ENCODE measurements around the gene ADISSP. TPM values are rescaled to one million over a fixed set of nuclear protein-coding genes. Genes with fewer than 3 reads are reported as not detected.

ADISSP gene
- total and polyA plus RNA-seq, 2 of the 13 experiments (the other 11 are each of a cell fraction or from before 2014, with no cell fraction given) = 38.3 to 90.6 TPM

DNA sequence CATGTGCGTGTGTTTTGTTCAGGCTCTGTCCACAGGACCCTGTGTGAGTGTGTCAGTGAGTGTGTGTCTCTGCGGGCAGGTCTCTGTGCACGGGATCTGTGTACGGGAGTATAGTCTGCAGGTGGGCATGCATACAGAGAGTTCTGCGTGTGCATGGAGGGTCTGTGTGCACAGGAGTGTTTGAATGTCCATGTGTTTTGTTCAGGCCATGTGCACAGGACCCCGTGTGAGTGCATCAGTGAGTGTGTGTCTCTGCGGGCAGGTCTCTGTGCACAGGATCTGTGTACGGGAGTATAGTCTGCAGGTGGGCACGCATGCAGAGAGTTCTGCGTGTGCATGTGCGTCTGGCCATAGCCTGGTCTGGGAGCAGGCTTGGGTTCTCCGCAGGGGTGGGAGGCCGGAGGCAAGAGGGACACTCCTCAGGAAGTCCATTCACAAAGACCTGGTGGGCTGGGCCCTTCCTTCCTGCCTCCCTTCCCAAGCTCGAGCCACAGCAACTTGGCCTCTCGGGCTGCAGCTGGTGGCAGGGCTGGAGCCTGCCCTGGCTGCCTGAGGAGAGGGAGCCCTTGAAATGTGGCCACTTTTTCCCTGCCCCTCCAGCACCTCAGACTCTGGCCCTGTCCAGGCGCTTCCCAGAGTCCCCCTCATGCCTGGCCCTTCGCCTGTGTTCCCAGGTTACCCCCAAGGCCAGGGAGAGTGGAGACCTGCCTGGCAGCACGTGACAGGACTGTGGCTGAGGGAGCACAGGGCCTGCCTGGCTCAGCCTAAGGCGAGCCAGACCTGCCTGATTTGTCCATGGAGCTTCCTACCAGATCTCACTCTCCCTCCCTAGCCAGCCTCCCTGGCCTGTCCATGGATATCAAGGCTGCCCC lies 28.3 kb downstream of the ADISSP start (continued):
- TF ChIP-seq, protein P1, sequence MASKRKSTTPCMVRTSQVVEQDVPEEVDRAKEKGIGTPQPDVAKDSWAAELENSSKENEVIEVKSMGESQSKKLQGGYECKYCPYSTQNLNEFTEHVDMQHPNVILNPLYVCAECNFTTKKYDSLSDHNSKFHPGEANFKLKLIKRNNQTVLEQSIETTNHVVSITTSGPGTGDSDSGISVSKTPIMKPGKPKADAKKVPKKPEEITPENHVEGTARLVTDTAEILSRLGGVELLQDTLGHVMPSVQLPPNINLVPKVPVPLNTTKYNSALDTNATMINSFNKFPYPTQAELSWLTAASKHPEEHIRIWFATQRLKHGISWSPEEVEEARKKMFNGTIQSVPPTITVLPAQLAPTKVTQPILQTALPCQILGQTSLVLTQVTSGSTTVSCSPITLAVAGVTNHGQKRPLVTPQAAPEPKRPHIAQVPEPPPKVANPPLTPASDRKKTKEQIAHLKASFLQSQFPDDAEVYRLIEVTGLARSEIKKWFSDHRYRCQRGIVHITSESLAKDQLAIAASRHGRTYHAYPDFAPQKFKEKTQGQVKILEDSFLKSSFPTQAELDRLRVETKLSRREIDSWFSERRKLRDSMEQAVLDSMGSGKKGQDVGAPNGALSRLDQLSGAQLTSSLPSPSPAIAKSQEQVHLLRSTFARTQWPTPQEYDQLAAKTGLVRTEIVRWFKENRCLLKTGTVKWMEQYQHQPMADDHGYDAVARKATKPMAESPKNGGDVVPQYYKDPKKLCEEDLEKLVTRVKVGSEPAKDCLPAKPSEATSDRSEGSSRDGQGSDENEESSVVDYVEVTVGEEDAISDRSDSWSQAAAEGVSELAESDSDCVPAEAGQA (IDR thresholded peaks at IDR 0.05; ENCODE audit: low read depth) = no peak
- TF ChIP-seq, protein P1 (CRISPR knock-in tag; IDR thresholded peaks at IDR 0.05; ENCODE audit: borderline replicate concordance) = no peak
- no peak for TF ChIP-seq SMYD3 (CRISPR knock-in tag; IDR thresholded peaks at IDR 0.05)
- TF ChIP-seq ZNF274 (CRISPR knock-in tag; IDR thresholded peaks at IDR 0.05) = no peak; the same call in 1 of the 2 replicates
- TF ChIP-seq TCF12 (IDR thresholded peaks at IDR 0.05) = no peak
- no peak; the same call in 1 of the 2 replicates for TF ChIP-seq TCF12 (CRISPR knock-in tag; IDR thresholded peaks at IDR 0.05)
- TF ChIP-seq, protein P2, sequence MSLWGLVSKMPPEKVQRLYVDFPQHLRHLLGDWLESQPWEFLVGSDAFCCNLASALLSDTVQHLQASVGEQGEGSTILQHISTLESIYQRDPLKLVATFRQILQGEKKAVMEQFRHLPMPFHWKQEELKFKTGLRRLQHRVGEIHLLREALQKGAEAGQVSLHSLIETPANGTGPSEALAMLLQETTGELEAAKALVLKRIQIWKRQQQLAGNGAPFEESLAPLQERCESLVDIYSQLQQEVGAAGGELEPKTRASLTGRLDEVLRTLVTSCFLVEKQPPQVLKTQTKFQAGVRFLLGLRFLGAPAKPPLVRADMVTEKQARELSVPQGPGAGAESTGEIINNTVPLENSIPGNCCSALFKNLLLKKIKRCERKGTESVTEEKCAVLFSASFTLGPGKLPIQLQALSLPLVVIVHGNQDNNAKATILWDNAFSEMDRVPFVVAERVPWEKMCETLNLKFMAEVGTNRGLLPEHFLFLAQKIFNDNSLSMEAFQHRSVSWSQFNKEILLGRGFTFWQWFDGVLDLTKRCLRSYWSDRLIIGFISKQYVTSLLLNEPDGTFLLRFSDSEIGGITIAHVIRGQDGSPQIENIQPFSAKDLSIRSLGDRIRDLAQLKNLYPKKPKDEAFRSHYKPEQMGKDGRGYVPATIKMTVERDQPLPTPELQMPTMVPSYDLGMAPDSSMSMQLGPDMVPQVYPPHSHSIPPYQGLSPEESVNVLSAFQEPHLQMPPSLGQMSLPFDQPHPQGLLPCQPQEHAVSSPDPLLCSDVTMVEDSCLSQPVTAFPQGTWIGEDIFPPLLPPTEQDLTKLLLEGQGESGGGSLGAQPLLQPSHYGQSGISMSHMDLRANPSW (CRISPR knock-in tag; IDR thresholded peaks at IDR 0.05; ENCODE audit: borderline replicate concordance) = no peak
- no peak; the same call in 1 of the 2 replicates for TF ChIP-seq ZNF747 (CRISPR knock-in tag; IDR thresholded peaks at IDR 0.05; ENCODE audit: borderline replicate concordance)
- no peak for TF ChIP-seq ZC3H4 (CRISPR knock-in tag; IDR thresholded peaks at IDR 0.05; ENCODE audit: borderline replicate concordance)
- TF ChIP-seq, protein P3, sequence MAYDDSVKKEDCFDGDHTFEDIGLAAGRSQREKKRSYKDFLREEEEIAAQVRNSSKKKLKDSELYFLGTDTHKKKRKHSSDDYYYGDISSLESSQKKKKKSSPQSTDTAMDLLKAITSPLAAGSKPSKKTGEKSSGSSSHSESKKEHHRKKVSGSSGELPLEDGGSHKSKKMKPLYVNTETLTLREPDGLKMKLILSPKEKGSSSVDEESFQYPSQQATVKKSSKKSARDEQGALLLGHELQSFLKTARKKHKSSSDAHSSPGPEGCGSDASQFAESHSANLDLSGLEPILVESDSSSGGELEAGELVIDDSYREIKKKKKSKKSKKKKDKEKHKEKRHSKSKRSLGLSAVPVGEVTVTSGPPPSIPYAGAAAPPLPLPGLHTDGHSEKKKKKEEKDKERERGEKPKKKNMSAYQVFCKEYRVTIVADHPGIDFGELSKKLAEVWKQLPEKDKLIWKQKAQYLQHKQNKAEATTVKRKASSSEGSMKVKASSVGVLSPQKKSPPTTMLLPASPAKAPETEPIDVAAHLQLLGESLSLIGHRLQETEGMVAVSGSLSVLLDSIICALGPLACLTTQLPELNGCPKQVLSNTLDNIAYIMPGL (CRISPR knock-in tag; IDR thresholded peaks at IDR 0.05; ENCODE audit: borderline replicate concordance in 1 of 2, low read depth in 1 of 2) = peak in 1 of 2 experiments; percentile 43; a peak in 1 of 4 replicates
- TF ChIP-seq ZNF713 (CRISPR knock-in tag; IDR thresholded peaks at IDR 0.05) = no peak
- no peak for TF ChIP-seq ATRX (CRISPR knock-in tag; IDR thresholded peaks at IDR 0.05; ENCODE audit: borderline replicate concordance)
- TF ChIP-seq, protein P4, sequence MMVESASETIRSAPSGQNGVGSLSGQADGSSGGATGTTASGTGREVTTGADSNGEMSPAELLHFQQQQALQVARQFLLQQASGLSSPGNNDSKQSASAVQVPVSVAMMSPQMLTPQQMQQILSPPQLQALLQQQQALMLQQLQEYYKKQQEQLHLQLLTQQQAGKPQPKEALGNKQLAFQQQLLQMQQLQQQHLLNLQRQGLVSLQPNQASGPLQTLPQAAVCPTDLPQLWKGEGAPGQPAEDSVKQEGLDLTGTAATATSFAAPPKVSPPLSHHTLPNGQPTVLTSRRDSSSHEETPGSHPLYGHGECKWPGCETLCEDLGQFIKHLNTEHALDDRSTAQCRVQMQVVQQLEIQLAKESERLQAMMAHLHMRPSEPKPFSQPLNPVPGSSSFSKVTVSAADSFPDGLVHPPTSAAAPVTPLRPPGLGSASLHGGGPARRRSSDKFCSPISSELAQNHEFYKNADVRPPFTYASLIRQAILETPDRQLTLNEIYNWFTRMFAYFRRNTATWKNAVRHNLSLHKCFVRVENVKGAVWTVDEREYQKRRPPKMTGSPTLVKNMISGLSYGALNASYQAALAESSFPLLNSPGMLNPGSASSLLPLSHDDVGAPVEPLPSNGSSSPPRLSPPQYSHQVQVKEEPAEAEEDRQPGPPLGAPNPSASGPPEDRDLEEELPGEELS (CRISPR knock-in tag; IDR thresholded peaks at IDR 0.05) = no peak
- TF ChIP-seq MAF1 (CRISPR knock-in tag; IDR thresholded peaks at IDR 0.05; ENCODE audit: borderline replicate concordance) = no peak
- no peak for TF ChIP-seq MAFF (IDR thresholded peaks at IDR 0.05; ENCODE audit: low read depth, low read length)
- TF ChIP-seq ZNF234 (CRISPR knock-in tag; conservative IDR thresholded peaks at IDR 0.05) = no peak

Data from HepG2 (cell line).